Glutamatergic neuron (in vitro differentiated cells): ENCODE results near the gene FOXL3. TPM values are rescaled to one million over a fixed set of nuclear protein-coding genes. Genes with fewer than 3 reads are reported as not detected.
A peak's percentile ranks its signal among the peaks of the same experiment; 100 is the strongest.

Experiments
- DNase-seq: peaks from one replicate; pipeline ENCODE4 v3.0.0; 2022
- H3K27ac Mint-ChIP-seq: one replicate; pipeline ENCODE4 v1.8.0; 2020; ENCODE audit warnings: mild to moderate bottlenecking, mixed read lengths, inconsistent platforms; ENCODE audit not compliant: unreplicated experiment
- H3K27me3 Mint-ChIP-seq: one replicate; pipeline ENCODE4 v1.8.0; 2020; ENCODE audit warnings: mild to moderate bottlenecking, moderate library complexity, mixed read lengths, inconsistent platforms; ENCODE audit not compliant: unreplicated experiment
- H3K36me3 Mint-ChIP-seq: one replicate; pipeline ENCODE4 v1.8.0; 2020; ENCODE audit warnings: mild to moderate bottlenecking, mixed read lengths, inconsistent platforms; ENCODE audit not compliant: unreplicated experiment
- H3K4me1 Mint-ChIP-seq: one replicate; pipeline ENCODE4 v1.8.0; 2020; ENCODE audit warnings: mild to moderate bottlenecking, low read depth, mixed read lengths, inconsistent platforms; ENCODE audit not compliant: unreplicated experiment
- H3K4me3 Mint-ChIP-seq: one replicate; pipeline ENCODE4 v1.8.0; 2020; ENCODE audit warnings: mild to moderate bottlenecking, mixed read lengths, inconsistent platforms; ENCODE audit not compliant: unreplicated experiment
- H3K9me3 Mint-ChIP-seq: one replicate; pipeline ENCODE4 v1.8.0; 2020; ENCODE audit warnings: mild to moderate bottlenecking, moderate library complexity, mixed read lengths, inconsistent platforms; ENCODE audit not compliant: unreplicated experiment
- total RNA-seq: library from RNA; stranded (reverse); fragmentation: NEBNext Ultra II Directional; extraction: Animal tissue kit (Norgen Biotek cat#: 25700); gene quantifications from one replicate; pipeline ENCODE4 v1.2.1, GENCODE V29; 2021; ENCODE audit not compliant: unreplicated experiment
- TF ChIP-seq, protein P1 (sequence below): fragments of 200-600 bp; sonication (generic); IDR thresholded peaks from one replicate; pipeline ENCODE4 v1.5.0; 2021; ENCODE audit not compliant: partially characterized antibody, unreplicated experiment

FOXL3 gene
- total RNA-seq, 1 donor from 2014 or later = not detected

DNA sequence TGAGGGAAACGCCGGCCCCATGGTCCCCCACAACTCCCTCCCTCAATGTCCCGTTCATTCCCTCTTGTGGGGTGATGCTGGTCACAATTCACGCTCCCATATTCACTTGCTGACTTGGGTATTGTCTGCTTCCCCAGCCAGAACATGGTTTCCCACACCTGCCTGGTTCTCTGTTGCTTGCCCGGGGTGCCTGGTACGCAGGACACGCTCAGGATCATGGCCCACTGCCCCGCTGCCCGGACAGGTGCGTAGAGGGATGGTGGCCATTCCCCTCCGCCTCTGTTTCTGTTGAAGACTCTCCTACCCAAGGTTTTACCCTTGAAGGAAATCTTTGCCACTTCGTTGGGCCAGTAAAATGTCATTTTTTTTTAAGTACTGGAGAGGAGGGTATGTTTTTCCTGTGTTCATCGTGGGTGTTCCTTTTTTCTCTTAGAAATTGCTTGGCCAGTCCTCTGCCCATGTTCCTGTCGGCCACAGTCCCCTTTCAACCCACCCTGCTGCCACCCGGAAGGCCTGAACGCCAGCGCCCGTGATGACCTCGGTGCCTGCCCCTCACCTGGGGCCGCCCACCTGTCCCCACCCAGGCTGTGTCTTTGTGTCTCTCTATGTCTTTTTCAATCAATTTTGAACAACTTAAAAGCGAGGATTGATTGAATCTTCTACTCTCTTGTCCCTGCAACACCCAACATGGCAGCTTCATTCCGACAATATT, 38.2 kb downstream of the FOXL3 start:
- TF ChIP-seq, protein P1, sequence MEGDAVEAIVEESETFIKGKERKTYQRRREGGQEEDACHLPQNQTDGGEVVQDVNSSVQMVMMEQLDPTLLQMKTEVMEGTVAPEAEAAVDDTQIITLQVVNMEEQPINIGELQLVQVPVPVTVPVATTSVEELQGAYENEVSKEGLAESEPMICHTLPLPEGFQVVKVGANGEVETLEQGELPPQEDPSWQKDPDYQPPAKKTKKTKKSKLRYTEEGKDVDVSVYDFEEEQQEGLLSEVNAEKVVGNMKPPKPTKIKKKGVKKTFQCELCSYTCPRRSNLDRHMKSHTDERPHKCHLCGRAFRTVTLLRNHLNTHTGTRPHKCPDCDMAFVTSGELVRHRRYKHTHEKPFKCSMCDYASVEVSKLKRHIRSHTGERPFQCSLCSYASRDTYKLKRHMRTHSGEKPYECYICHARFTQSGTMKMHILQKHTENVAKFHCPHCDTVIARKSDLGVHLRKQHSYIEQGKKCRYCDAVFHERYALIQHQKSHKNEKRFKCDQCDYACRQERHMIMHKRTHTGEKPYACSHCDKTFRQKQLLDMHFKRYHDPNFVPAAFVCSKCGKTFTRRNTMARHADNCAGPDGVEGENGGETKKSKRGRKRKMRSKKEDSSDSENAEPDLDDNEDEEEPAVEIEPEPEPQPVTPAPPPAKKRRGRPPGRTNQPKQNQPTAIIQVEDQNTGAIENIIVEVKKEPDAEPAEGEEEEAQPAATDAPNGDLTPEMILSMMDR = no peak
- DNase-seq = peak; percentile 8
- Mint-ChIP-seq H3K4me1 (peaks cover 2% of the 10 kb centered on the region), H3K4me3 (no peak overlapping the region), H3K27me3 (peaks cover 6% of the 10 kb centered on the region), H3K9me3 (peaks cover 6% of the 10 kb centered on the region), H3K36me3 (peaks cover 7% of the 10 kb centered on the region), H3K27ac (no peak overlapping the region)

DNA sequence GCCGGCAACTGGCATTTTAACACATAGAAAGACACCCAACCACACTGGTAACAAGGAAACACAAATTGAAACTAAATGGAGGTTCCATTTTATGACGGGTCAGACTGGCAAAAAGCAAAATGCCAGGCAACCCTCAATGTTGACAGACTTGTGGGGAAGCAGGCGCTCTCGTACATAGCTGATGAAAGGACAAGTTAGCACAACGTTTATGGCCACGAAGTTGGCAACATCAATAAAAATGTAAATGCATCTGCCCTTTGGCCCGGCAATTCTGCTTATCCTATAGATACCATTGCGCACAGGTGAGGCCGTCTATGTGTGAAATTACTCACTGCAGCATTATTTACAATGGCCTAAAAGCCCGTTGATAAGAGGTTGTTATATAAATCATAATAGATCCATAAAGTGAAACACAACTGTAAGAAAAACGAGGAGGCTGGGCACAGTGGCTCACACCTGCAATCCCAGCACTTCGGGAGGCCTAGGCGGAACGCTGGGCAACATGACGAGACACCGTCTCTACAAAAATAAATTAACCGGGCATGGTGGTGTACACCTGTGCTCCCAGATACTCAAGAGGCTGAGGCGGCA, 39.8 kb downstream of the FOXL3 start:
- no peaks in the 10 kb centered on the region for H3K4me1 Mint-ChIP-seq
- H3K36me3 Mint-ChIP-seq = peaks cover 7% of the 10 kb centered on the region
- peaks cover 11% of the 10 kb centered on the region for H3K9me3 Mint-ChIP-seq
- no peak overlapping the region for H3K4me3 Mint-ChIP-seq
- H3K27ac Mint-ChIP-seq = no peak overlapping the region
- peak; percentile 5 for DNase-seq
- TF ChIP-seq, protein P1 = no peak
- H3K27me3 Mint-ChIP-seq = peaks cover 11% of the 10 kb centered on the region

DNA sequence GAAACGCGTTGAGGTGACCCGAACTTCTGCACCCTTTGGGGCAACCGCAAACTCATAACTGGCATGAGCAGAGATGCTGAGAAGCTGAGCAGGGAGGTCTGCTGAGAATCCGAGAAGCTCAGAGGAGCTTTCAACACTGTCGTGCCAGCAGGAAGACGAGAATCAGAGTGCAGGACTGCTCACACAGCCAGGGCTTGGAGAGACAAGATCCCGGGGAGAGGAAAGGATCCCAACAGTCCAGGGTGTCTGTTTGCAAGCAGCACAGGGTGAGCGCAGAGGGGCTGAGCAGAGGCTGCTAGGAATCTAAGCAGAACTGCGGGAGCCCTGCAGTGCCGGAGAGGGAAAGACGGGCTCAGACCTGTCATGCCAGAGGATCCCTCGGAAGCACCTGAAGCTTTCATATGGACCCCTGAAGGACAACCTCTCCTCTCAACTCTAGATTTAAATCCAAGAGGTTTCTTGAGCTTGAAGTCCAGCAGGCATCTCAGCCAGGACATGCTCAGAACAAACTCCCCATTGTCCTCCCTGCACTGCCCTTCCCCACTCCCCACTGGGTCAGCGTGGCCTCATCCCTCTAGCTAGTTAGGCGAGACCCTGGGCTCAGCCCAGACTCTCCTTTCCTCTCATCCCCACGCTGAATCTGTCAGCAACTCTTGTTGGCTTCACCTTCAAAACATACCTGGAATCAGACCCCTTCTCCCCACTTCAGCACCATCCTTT, 40.7 kb downstream of the FOXL3 start:
- H3K4me1 Mint-ChIP-seq = no peaks in the 10 kb centered on the region
- peaks cover 6% of the 10 kb centered on the region for H3K36me3 Mint-ChIP-seq
- no peak overlapping the region for H3K27ac Mint-ChIP-seq
- H3K27me3 Mint-ChIP-seq = peaks cover 15% of the 10 kb centered on the region
- H3K9me3 Mint-ChIP-seq = peaks cover 15% of the 10 kb centered on the region
- H3K4me3 Mint-ChIP-seq = no peak overlapping the region
- no peak for DNase-seq
- TF ChIP-seq, protein P1 = no peak

DNA sequence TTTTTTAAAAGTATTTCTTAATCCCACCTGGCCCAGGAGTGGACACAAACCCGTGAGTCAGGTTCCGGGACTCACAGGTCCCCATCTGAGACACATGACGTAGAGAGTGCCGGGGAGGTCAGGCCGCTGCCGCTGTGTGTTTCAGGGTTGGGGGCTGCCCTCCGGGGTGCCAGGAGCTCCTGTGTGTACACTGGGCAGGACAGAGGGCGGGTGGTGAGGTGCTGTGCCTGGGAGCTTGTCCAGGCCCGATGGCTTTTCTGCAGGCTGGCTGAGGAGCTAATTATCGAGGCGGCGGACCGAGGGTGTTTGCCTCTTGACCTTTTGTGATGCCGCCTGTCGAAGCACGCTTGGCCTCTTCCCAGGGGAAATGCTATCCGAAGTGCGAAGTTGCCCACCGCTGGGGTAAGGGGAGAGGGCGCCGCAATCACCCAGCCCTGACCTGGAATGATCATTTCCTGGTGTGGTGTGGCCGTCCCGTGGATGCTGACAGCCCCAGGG, 42.1 kb downstream of the FOXL3 start:
- DNase-seq = no peak
- no peaks in the 10 kb centered on the region for H3K36me3 Mint-ChIP-seq
- H3K4me1 Mint-ChIP-seq = no peaks in the 10 kb centered on the region
- H3K9me3 Mint-ChIP-seq = peaks cover 15% of the 10 kb centered on the region
- no peak overlapping the region for H3K4me3 Mint-ChIP-seq
- H3K27ac Mint-ChIP-seq = no peak overlapping the region
- H3K27me3 Mint-ChIP-seq = peaks cover 15% of the 10 kb centered on the region
- TF ChIP-seq, protein P1 = no peak
